K562 treated with DMSO at 1 percent for 12 hours (cell line): Measurements from ENCODE around the gene C1GALT1C1L. TPM values are rescaled to one million over a fixed set of nuclear protein-coding genes. Genes with fewer than 3 reads are reported as not detected.

Source experiments
- total RNA-seq: library from RNA; unstranded; fragments of 300-600 nt; gene quantifications from 2 replicates; pipeline ENCODE4 v1.2.3, GENCODE V29; 2022; ENCODE audit not compliant: insufficient read depth

The C1GALT1C1L gene
- 0.85 and 1.8 TPM in 2 replicates for total RNA-seq

DNA sequence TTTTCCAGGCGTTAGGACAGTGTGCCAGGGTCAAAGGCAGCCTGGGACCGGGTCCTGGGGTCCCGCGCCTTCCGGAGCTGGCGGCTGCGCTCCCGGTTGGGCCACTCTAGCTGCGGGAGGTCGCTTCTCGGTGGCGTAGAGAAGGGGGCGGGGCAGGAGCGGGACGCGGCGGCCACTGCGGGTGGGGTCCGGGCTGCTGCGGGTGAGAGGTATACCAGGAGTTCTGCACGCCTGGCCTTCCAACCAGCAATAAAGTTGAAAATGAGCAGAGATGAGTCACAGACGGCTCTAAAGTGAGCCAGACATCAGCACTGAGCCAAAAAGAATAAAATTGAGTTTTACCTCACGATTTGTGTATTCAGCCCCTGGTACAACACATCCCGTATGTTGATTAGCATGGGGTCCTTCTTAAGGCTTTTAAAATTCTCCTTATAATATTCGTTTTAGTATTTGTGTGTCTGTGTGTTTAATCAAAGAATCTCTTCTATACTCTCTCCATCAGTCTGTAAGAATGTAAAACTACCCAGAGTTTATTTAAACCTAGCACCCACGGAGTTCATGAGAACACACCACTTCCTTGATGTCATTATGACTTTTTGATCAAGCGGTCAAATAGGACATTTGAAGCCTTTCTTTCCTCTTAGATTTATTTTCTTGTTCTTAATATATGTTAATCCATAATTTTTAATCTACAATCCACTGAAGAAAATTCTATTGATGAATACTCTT, at the start of gene C1GALT1C1L:
C1GALT1C1L (minus strand) TSS at position 108 of the 729 bp plus-strand sequence; CDS start at position 1, 107 bp downstream.

DNA sequence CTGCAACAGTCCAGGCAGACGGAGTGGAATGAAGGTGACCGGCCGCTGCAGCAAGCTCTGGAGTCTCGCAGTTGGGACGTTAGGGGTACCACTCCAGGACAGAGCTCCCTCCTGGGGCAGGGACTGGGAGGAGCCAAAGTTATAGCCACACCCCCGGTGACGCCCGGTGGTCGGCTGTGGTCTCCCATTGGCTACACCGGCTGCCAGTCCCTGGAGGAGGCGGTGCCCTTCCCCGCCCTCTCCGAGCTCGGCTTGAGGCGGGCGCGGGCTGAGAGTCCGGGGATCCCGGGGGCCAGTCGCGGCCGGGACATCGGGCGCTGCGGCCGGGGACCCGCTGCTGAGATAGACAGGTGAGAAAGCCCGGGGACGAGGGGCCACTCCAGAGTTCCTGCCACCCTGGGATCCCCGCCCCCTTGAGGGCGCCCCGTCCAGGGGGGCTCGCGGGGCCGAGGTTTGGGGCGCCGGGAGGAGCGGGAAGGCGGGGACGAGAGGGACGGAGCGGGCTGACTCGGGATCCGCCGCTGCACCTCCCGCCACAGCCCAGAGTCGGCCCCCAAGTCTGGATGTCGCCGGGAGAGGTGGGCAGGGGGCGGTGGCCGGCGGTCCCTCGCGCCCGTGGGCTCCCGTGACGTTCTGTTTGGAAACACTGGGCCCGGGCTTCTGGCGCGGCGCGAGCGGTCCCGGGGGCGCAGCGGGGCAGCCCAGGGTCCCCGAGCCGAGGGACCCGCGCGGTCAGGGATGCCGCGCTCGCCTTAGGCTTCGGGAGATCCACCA, 39.0 kb downstream of the C1GALT1C1L start, which contains the start of gene PLEKHH2:
PLEKHH2 (plus strand) TSS at position 231 of the 774 bp plus-strand sequence. CDS start 7,414 bp downstream, outside the sequence.

Other genes with a start within 250 kb of the C1GALT1C1L start
- 9.9 and 12.4 TPM in 2 replicates for gene THADA, start 80.4 kb downstream of the C1GALT1C1L start, total RNA-seq
- 0.83 and 7.8 TPM in 2 replicates for gene PLEKHH2, start 39.2 kb downstream of the C1GALT1C1L start, total RNA-seq
- 12.3 and 16.7 TPM in 2 replicates for gene DYNC2LI1, start 97.6 kb upstream of the C1GALT1C1L start, total RNA-seq
- gene ABCG5, start 162.4 kb upstream of the C1GALT1C1L start, total RNA-seq = not detected in 2 replicates
- gene ABCG8, start 162.5 kb upstream of the C1GALT1C1L start, total RNA-seq = not detected in 2 replicates